GM12878 (cell line): Measurements from ENCODE around the gene SBNO2. TPM values are rescaled to one million over a fixed set of nuclear protein-coding genes. Genes with fewer than 3 reads are reported as not detected.

Source experiments
- ATAC-seq: fragments of 200-7000 bp; cut with Tn5 transposase; 3 replicates; pipeline ENCODE4 v1.9.1; 2020; ENCODE audit warnings: mild to moderate bottlenecking, moderate library complexity
- Bru-seq: library from RNA; stranded (reverse); fragments of 400-500 nt; gene quantifications from one replicate; lab custom pipeline; 2021; lab: Mats Ljungman, UMichigan
- BruChase-seq, 2 experiments: library from RNA; stranded (reverse); fragments of 400-500 nt; gene quantifications; one replicate each; lab custom pipeline; 2021; lab: Mats Ljungman, UMichigan
- BruUV-seq: library from RNA; stranded (reverse); fragments of 400-500 nt; replicated peaks from 2 replicates; lab custom pipeline; 2021; lab: Mats Ljungman, UMichigan
- CTCF ChIA-PET: fragments of 300-600 bp; sonication (Branson Sonifier 250); formaldehyde crosslinking; extraction: SDS; loops from one replicate; lab custom pipeline; 2021; ENCODE audit warnings: inconsistent platforms; lab: Yijun Ruan, JAX
- POLR2A ChIA-PET: fragments of 350-600 bp; formaldehyde crosslinking; extraction: SDS; loops from one replicate; lab custom pipeline; 2021; ENCODE audit warnings: inconsistent platforms; lab: Charles Lee
- RAD21 ChIA-PET: fragments of 300-600 bp; sonication (Branson Sonifier 250); formaldehyde crosslinking; loops from one replicate; lab custom pipeline; 2023; ENCODE audit warnings: antibody characterized with exemption; ENCODE audit not compliant: unreplicated experiment; lab: Charles Lee
- SMC1A ChIA-PET: fragments of 300-600 bp; sonication (Branson Sonifier 250); formaldehyde crosslinking; loops from one replicate; lab custom pipeline; 2023; ENCODE audit not compliant: unreplicated experiment, uncharacterized antibody; lab: Charles Lee
- DNase-seq: peaks from one replicate; pipeline ENCODE4 v3.0.0-alpha.2; 2011; ENCODE audit warnings: low read depth, low spot score
- FAIRE-seq: peaks from 3 replicates; lab custom pipeline; 2011; peaks lifted over from hg19 to GRCh38; lab: Jason Lieb, UNC
- H2AFZ ChIP-seq: 2 replicates; pipeline ENCODE4 v1.6.0; 2011; ENCODE audit warnings: low read depth, low read length, control low read depth; ENCODE audit not compliant: control insufficient read depth
- H3K27ac ChIP-seq: 2 replicates; pipeline ENCODE4 v1.5.1; 2011; ENCODE audit warnings: control low read depth; ENCODE audit not compliant: control insufficient read depth, insufficient read depth
- H3K27me3 ChIP-seq, 2 experiments: replicated peaks in 1 of 2; 2 replicates each; pipeline versions ENCODE4 v1.6.0 to v1.6.1; 2011; ENCODE audit warnings: low read length in 1 of 2; ENCODE audit not compliant: control insufficient read depth in 2 of 2, insufficient read depth in 2 of 2
- H3K36me3 ChIP-seq, 2 experiments: 2 replicates each; pipeline ENCODE4 v1.5.1; 2011; ENCODE audit warnings: low read length in 1 of 2; ENCODE audit not compliant: control insufficient read depth in 2 of 2, insufficient read depth in 2 of 2
- H3K4me1 ChIP-seq: 2 replicates; pipeline ENCODE4 v1.6.1; 2011; ENCODE audit warnings: mild to moderate bottlenecking, low read length, moderate library complexity, mixed read lengths; ENCODE audit not compliant: control insufficient read depth, insufficient read depth
- H3K4me2 ChIP-seq: 2 replicates; pipeline ENCODE4 v1.6.0; 2011; ENCODE audit warnings: control low read depth; ENCODE audit not compliant: control insufficient read depth, insufficient read depth
- H3K4me3 ChIP-seq: fragments of 200-600 bp; sonication (generic); 2 replicates; pipeline ENCODE4 v1.5.1; 2016
- H3K79me2 ChIP-seq: 2 replicates; pipeline ENCODE4 v1.6.0; 2011; ENCODE audit warnings: low read length; ENCODE audit not compliant: control insufficient read depth, insufficient read depth
- H3K9ac ChIP-seq: 2 replicates; pipeline ENCODE4 v1.8.0; 2011; ENCODE audit warnings: low read length, control low read depth, mixed read lengths; ENCODE audit not compliant: control insufficient read depth, insufficient read depth
- H3K9me3 ChIP-seq: replicated peaks from 3 replicates; pipeline ENCODE4 v1.5.1; 2011; ENCODE audit warnings: mild to moderate bottlenecking, low read length; ENCODE audit not compliant: control insufficient read depth, insufficient read depth
- H4K20me1 ChIP-seq: 2 replicates; pipeline ENCODE4 v1.6.0; 2011; ENCODE audit not compliant: control insufficient read depth, insufficient read depth
- ELK1 ChIP-seq: IDR thresholded peaks from 2 replicates; pipeline ENCODE4 v1.6.1; 2012; ENCODE audit warnings: low read depth, low read length, improper control_type of control experiment
- RAD51 ChIP-seq: fragments of 450-650 bp; IDR thresholded peaks from 2 replicates; pipeline ENCODE4 v1.6.1; 2016; ENCODE audit warnings: moderate library complexity, mild to moderate bottlenecking, inconsistent platforms
- SMARCA5 ChIP-seq: fragments of 450-650 bp; IDR thresholded peaks from 2 replicates; pipeline ENCODE4 v1.6.1; 2017; ENCODE audit warnings: mild to moderate bottlenecking
- TCF12 ChIP-seq: IDR thresholded peaks from 2 replicates; pipeline ENCODE4 v1.6.1; 2011; ENCODE audit warnings: low read depth, mild to moderate bottlenecking, low read length
- TCF3 ChIP-seq: IDR thresholded peaks from 2 replicates; pipeline ENCODE4 v1.6.1; 2012; ENCODE audit warnings: low read depth, mild to moderate bottlenecking, low read length, borderline replicate concordance; ENCODE audit not compliant: insufficient read depth
- ZNF384 ChIP-seq: IDR thresholded peaks from 2 replicates; pipeline ENCODE4 v1.6.1; 2012; ENCODE audit warnings: low read depth, mild to moderate bottlenecking, low read length, improper control_type of control experiment, borderline replicate concordance
- WGBS: methylation state at CpG from one replicate; pipeline ENCODE4 v1.1.6; 2016; ENCODE audit warnings: low lambda C conversion rate; ENCODE audit not compliant: insufficient replicate concordance, insufficient coverage; ENCODE audit errors: missing lambda C conversion rate; 5-methylcytosine and 5-hydroxymethylcytosine counted together
- in situ Hi-C: fragments of 300-500 bp; cut with MboI; formaldehyde crosslinking; loops from 9 replicates; pipeline ENCODE4 v1.14.3; 2018; ENCODE audit warnings: mixed read lengths
- intact Hi-C: fragments of 100-400 bp; cut with micrococcal nuclease; formaldehyde crosslinking; loops from one replicate; pipeline ENCODE4 v1.14.2; 2022; ENCODE audit not compliant: unreplicated experiment
- long read RNA-seq, 2 experiments: library from polyadenylated mRNA; unstranded; transcript quantifications; one replicate each; pipeline ENCODE4 v2.0.0, GENCODE V29; 2019 to 2020
- polyA minus RNA-seq, 3 experiments: library from RNA; depleted of rRNA, polyadenylated mRNA; stranded (reverse); fragments of >200 nt; gene quantifications; 2 replicates each; pipeline ENCODE4 v1.2.3, GENCODE V29; 2011
- polyA plus RNA-seq, 11 experiments: library from polyadenylated mRNA; depleted of rRNA in 4 of 11; unstranded in 6 of 11; stranded (reverse) in 5 of 11; fragments of >200 nt; fragmentation: Nextera tagmentation in 4 of 11; fragmentation: Illumina TruSeq in 1 of 11; extraction: Ambion mirVana in 4 of 11; extraction: Trizol in 1 of 11; gene quantifications; 1 replicate in 1 of 11; 2 replicates in 10 of 11; pipeline versions ENCODE4 v1.2.1 to v1.2.3, GENCODE V29; 2011 to 2016; ENCODE audit warnings: inconsistent platforms in 2 of 11, missing spikeins in 2 of 11, low read depth in 1 of 11
- total RNA-seq, 4 experiments: library from RNA; depleted of rRNA in 3 of 4; stranded (reverse); fragments of >200 nt in 3 of 4; fragmentation: Illumina TruSeq in 1 of 4; extraction: Trizol in 1 of 4; gene quantifications; 2 replicates each; pipeline versions ENCODE4 v1.2.1 to v1.2.3, GENCODE V29; 2013 to 2021
- TF ChIP-seq, protein P1 (sequence below): IDR thresholded peaks from 2 replicates; pipeline ENCODE4 v1.6.1; 2012; ENCODE audit warnings: mild to moderate bottlenecking, low read depth, low read length

SBNO2 gene, protein sequence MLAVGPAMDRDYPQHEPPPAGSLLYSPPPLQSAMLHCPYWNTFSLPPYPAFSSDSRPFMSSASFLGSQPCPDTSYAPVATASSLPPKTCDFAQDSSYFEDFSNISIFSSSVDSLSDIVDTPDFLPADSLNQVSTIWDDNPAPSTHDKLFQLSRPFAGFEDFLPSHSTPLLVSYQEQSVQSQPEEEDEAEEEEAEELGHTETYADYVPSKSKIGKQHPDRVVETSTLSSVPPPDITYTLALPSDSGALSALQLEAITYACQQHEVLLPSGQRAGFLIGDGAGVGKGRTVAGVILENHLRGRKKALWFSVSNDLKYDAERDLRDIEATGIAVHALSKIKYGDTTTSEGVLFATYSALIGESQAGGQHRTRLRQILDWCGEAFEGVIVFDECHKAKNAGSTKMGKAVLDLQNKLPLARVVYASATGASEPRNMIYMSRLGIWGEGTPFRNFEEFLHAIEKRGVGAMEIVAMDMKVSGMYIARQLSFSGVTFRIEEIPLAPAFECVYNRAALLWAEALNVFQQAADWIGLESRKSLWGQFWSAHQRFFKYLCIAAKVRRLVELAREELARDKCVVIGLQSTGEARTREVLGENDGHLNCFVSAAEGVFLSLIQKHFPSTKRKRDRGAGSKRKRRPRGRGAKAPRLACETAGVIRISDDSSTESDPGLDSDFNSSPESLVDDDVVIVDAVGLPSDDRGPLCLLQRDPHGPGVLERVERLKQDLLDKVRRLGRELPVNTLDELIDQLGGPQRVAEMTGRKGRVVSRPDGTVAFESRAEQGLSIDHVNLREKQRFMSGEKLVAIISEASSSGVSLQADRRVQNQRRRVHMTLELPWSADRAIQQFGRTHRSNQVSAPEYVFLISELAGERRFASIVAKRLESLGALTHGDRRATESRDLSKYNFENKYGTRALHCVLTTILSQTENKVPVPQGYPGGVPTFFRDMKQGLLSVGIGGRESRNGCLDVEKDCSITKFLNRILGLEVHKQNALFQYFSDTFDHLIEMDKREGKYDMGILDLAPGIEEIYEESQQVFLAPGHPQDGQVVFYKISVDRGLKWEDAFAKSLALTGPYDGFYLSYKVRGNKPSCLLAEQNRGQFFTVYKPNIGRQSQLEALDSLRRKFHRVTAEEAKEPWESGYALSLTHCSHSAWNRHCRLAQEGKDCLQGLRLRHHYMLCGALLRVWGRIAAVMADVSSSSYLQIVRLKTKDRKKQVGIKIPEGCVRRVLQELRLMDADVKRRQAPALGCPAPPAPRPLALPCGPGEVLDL (N-terminal part only)
- total RNA-seq (2013; cell fraction: nucleolus; rRNA removed), result 26.2 and 31.8 TPM in 2 replicates
- 13.8 and 15.8 TPM in 2 replicates for total RNA-seq (2014; rRNA removed)
- total RNA-seq (2014; rRNA removed; fragmentation: Illumina TruSeq; extraction: Trizol), result 4.8 and 5.6 TPM in 2 replicates
- total RNA-seq (2021), result 38.5 and 44.6 TPM in 2 replicates
- 3.3 TPM for polyA plus RNA-seq (2011; ENCODE audit: low read depth)
- polyA plus RNA-seq (2011; rRNA removed), result 2.7 and 7.2 TPM in 2 replicates
- 9.3 and 12.8 TPM in 2 replicates for polyA plus RNA-seq (2011; cell fraction: cytosol; rRNA removed)
- 64.7 and 83.4 TPM in 2 replicates for polyA plus RNA-seq (2011; cell fraction: nucleus; rRNA removed)
- polyA plus RNA-seq (2012), result 12.3 and 13.5 TPM in 2 replicates
- polyA plus RNA-seq (2014; fragmentation: Illumina TruSeq; extraction: Trizol), result 2.2 and 5.0 TPM in 2 replicates
- polyA plus RNA-seq (2014; fragmentation: Nextera tagmentation; extraction: Ambion mirVana), result under 1 TPM; 0.08 to 0.15 TPM
- polyA plus RNA-seq (2014; rRNA removed), result 21.8 and 26.0 TPM in 2 replicates
- polyA plus RNA-seq (2016; fragmentation: Nextera tagmentation; extraction: Ambion mirVana), result 1 to 10 TPM; 4.2 to 5.9 TPM
- polyA minus RNA-seq (2011; rRNA and poly(A)+ RNA removed), result 10.8 and 18.6 TPM in 2 replicates
- 17.7 and 21.2 TPM in 2 replicates for polyA minus RNA-seq (2011; cell fraction: cytosol; rRNA and poly(A)+ RNA removed)
- polyA minus RNA-seq (2011; cell fraction: nucleus; rRNA and poly(A)+ RNA removed), result 15.5 and 27.3 TPM in 2 replicates
- Bru-seq, nascent RNA, result percentile 57 among the genes with signal in this experiment
- percentile 67 among the genes with signal in this experiment for BruChase-seq, experiment 1, labeled RNA remaining after a 6-hour chase
- percentile 61 among the genes with signal in this experiment for BruChase-seq, experiment 2, labeled RNA remaining after a 2-hour chase
- long read RNA-seq, experiment 1, result 0 reads
- long read RNA-seq, experiment 2, result 0 reads

GRCh38 chr19:1173845-1174809, at the start of gene SBNO2:
Gene SBNO2, minus strand, starts transcription at chr19:1174268. Its CDS starts 19,992 bp downstream, at chr19:1154276.
- H3K9ac ChIP-seq, result peak within 1 kb of the TSS; percentile 96
- DNase-seq (no peak), ATAC-seq (peak; percentile 82), FAIRE-seq (peak; percentile 89)
- intact Hi-C loops (loop anchor here (5.0 kb wide), 1 partner anchor 42 kb away; no protein-coding TSS in a partner anchor), in situ Hi-C loops (no loop called here)
- H3K4me1 ChIP-seq, result peaks cover 16% of the 10 kb centered on the region
- ChIA-PET POLR2A (interaction anchor here (0.7 to 1.3 kb wide), 5 partner anchors 18 to 97 kb away, joined by 3 to 7 read pairs (median 5); partner anchors contain the start of gene CIRBP), SMC1A (interaction anchor here (1.0 to 2.0 kb wide), 3 partner anchors 11 to 41 kb away, joined by 4 to 7 read pairs (median 7); no protein-coding TSS in a partner anchor), RAD21 (interaction anchor here (0.8 kb wide), 1 partner anchor 173 kb away, joined by 3 read pairs; no protein-coding TSS in a partner anchor), CTCF (interaction anchor here (0.8 to 2.6 kb wide), 6 partner anchors 20 to 133 kb away, joined by 3 to 13 read pairs (median 4); partner anchors contain the start of gene ATP5F1D)
- no peaks in the 10 kb centered on the region; a peak in 1 of 4 replicates for H3K36me3 ChIP-seq
- no peaks in the 10 kb centered on the region for H3K9me3 ChIP-seq
- peak within 1 kb of the TSS; percentile 85 for H3K4me2 ChIP-seq
- no peaks in the 10 kb centered on the region for H3K27me3 ChIP-seq
- no peaks in the 10 kb centered on the region for H4K20me1 ChIP-seq
- BruUV-seq, result TSS peak; percentile 62
- H3K27ac ChIP-seq, result peak within 1 kb of the TSS; percentile 83
- H3K4me3 ChIP-seq, result peak within 1 kb of the TSS; percentile 95
- H2AFZ ChIP-seq, result peak within 1 kb of the TSS; percentile 89
- H3K79me2 ChIP-seq, result peaks cover 45% of the 10 kb centered on the region
- 12% methylated on average over 57 of the region's 84 CpGs for WGBS
- peak; percentile 73; the same call in 1 of the 2 replicates for TF ChIP-seq TCF12
- TF ChIP-seq, protein P1, sequence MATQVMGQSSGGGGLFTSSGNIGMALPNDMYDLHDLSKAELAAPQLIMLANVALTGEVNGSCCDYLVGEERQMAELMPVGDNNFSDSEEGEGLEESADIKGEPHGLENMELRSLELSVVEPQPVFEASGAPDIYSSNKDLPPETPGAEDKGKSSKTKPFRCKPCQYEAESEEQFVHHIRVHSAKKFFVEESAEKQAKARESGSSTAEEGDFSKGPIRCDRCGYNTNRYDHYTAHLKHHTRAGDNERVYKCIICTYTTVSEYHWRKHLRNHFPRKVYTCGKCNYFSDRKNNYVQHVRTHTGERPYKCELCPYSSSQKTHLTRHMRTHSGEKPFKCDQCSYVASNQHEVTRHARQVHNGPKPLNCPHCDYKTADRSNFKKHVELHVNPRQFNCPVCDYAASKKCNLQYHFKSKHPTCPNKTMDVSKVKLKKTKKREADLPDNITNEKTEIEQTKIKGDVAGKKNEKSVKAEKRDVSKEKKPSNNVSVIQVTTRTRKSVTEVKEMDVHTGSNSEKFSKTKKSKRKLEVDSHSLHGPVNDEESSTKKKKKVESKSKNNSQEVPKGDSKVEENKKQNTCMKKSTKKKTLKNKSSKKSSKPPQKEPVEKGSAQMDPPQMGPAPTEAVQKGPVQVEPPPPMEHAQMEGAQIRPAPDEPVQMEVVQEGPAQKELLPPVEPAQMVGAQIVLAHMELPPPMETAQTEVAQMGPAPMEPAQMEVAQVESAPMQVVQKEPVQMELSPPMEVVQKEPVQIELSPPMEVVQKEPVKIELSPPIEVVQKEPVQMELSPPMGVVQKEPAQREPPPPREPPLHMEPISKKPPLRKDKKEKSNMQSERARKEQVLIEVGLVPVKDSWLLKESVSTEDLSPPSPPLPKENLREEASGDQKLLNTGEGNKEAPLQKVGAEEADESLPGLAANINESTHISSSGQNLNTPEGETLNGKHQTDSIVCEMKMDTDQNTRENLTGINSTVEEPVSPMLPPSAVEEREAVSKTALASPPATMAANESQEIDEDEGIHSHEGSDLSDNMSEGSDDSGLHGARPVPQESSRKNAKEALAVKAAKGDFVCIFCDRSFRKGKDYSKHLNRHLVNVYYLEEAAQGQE, result 0 out of 2 replicates have a peak, but pooled peaks have one; percentile 49
- TF ChIP-seq ZNF384, result no peak
- TF ChIP-seq TCF3, result peak; percentile 88
- peak; percentile 28; the same call in 1 of the 2 replicates for TF ChIP-seq RAD51
- TF ChIP-seq ELK1, result peak; percentile 97
- 0 out of 2 replicates have a peak, but pooled peaks have one; percentile 77 for TF ChIP-seq SMARCA5
